ENCODE measurements around the gene NUP93.

Gene NUP93

GRCh38 chr16:56824331-56824730 is 94.4 kb downstream of the NUP93 start:
- no peak for DNase-seq

- no peak for DNase-seq
Measured at GRCh38 chr16:56824804-56825203, 94.9 kb downstream of the NUP93 start.

- no peak for DNase-seq
Measured at GRCh38 chr16:56825826-56826225, 95.9 kb downstream of the NUP93 start.

- DNase-seq = no peak
Measured at GRCh38 chr16:56828647-56829046, 98.7 kb downstream of the NUP93 start.

- no peak for DNase-seq
Measured at GRCh38 chr16:56830669-56831068, 100.7 kb downstream of the NUP93 start.

GRCh38 chr16:56832768-56833167 is 102.8 kb downstream of the NUP93 start:
- DNase-seq = no peak

GRCh38 chr16:56833243-56833970 is 103.5 kb downstream of the NUP93 start:
- no peak for DNase-seq

GRCh38 chr16:56835320-56835719 is 105.4 kb downstream of the NUP93 start:
- DNase-seq = no peak

GRCh38 chr16:56836410-56837230 is 106.7 kb downstream of the NUP93 start:
- DNase-seq = no peak

- DNase-seq = no peak
Measured at GRCh38 chr16:56838622-56839337, 108.9 kb downstream of the NUP93 start.

GRCh38 chr16:56841233-56841632 is 111.3 kb downstream of the NUP93 start:
- DNase-seq = no peak

- DNase-seq = no peak
Measured at GRCh38 chr16:56841659-56842058, 111.7 kb downstream of the NUP93 start.

GRCh38 chr16:56842133-56842532 is 112.2 kb downstream of the NUP93 start:
- no peak for DNase-seq

GRCh38 chr16:56844056-56844455 is 114.1 kb downstream of the NUP93 start:
- no peak for DNase-seq

- no peak for DNase-seq
Measured at GRCh38 chr16:56847173-56847910, 117.4 kb downstream of the NUP93 start.

GRCh38 chr16:56848029-56848936 is 118.4 kb downstream of the NUP93 start:
- no peak for DNase-seq

GRCh38 chr16:56848955-56849689 is 119.2 kb downstream of the NUP93 start:
- DNase-seq = no peak

- no peak for DNase-seq
Measured at GRCh38 chr16:56849690-56850680, 120.1 kb downstream of the NUP93 start.

- no peak for DNase-seq
Measured at GRCh38 chr16:56851671-56852400, 121.9 kb downstream of the NUP93 start.
